GM21390 (cell line): ENCODE results near the gene ZNF527.
A peak's percentile ranks its signal among the peaks of the same experiment; 100 is the strongest.
"Not testable (repeated sequence)": the region's sequence is repeated elsewhere in the genome, so short reads cannot be mapped to it uniquely, and the experiment has no call there.

Source experiments
- ATAC-seq: cut with Tn5 transposase; IDR thresholded peaks from one replicate; pipeline ENCODE4 v1.9.1; 2021; ENCODE audit not compliant: unreplicated experiment

Gene ZNF527

DNA sequence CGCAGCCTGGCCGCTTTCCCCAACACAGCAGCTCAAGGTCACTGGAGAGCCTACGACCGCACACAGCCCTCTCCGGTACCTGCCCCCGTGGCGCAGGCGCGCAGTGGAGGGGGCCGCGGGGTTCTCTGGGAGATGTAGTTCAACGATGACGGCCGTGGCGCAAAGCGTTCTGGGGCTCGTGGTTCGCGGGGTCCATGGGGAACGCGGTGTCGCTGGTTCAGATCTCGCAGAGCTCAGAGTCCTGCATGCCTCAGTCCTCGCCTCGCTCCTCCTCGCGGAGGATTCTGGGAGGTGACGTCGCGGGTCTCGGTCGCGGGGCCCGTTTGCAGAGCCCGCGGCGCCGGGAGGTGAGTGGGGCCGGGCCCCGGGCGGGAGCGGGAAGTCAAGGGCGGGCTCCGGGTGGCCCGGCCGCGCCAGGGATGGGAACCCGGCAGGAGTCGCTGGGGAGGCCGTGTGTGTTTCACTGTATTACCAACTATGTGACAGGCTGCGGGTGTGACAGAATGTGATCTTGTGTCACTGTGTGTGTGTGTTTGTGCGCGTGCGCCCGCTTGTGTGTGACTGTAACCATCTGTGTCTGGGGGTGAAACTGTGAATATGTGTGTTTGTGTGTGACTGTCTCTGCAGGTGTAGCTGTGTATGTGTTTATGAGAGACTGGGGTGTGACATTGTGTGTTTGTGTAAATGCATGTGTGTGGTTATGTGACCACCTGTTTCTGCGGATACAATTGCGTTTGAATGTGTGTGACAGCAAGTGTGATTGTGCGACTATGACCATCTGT, at the start of gene ZNF527:
Gene ZNF527 (plus strand): TSS at position 220 of the 782 bp plus-strand sequence. CDS start 3,100 bp downstream, outside the sequence.
- peak; percentile 94 for ATAC-seq

DNA sequence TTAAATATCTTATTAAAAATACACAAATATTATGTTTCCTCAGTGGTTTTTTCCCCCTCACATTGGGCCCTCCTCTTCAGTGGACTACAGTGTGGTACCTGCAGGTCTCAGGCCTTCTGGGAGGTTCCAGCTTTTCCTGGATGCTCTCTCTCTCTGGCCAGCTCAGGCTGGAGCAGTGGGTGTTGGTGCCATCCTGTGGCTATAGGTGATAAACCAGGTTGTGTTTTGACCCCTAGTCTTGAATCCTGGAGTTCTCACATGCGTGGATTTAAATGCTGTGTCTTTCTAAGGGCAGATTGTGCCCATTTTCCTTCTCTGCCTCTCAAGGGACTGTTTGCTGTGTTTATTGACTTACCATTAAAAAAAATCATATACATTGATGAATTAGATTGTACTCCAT, 41.2 kb upstream of the ZNF527 start:
- no peak for ATAC-seq

DNA sequence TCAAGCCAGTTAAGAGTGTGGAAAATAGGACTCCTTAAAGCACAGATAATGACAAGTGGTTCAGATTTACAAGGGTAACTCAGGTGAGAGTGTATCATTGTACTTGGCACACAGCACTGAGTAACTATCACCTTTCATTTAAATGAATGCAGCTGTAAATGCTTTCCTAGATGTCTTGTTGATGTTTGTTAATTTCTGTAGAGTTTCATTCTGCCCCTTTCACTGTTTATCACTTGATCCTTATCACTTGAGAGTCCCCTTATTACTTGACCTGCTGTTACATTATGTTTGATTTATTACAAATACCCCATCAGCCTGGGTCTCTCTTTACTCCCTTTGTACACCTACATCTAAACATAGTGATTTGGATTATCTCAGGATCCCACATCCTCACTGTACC, 38.1 kb upstream of the ZNF527 start:
- no peak for ATAC-seq

DNA sequence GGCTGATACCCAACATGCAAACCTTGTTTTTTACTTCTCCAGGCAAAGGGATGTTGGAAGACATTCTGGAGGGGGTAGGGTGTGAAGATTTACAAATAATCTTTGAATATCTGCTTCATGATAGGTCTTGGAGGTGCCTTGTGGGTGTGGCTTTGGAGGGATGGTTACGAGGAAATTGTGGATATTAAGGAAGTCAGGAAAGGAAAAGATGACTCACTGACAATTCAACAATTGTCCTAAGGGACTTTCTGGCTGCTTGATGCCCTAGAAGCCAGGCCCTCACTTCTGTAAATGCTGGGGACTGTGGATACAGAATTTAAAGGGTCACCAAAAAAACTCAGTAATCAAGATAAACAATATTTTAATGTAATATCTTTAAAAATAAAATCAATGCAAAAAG, 37.4 kb upstream of the ZNF527 start:
- no peak for ATAC-seq

DNA sequence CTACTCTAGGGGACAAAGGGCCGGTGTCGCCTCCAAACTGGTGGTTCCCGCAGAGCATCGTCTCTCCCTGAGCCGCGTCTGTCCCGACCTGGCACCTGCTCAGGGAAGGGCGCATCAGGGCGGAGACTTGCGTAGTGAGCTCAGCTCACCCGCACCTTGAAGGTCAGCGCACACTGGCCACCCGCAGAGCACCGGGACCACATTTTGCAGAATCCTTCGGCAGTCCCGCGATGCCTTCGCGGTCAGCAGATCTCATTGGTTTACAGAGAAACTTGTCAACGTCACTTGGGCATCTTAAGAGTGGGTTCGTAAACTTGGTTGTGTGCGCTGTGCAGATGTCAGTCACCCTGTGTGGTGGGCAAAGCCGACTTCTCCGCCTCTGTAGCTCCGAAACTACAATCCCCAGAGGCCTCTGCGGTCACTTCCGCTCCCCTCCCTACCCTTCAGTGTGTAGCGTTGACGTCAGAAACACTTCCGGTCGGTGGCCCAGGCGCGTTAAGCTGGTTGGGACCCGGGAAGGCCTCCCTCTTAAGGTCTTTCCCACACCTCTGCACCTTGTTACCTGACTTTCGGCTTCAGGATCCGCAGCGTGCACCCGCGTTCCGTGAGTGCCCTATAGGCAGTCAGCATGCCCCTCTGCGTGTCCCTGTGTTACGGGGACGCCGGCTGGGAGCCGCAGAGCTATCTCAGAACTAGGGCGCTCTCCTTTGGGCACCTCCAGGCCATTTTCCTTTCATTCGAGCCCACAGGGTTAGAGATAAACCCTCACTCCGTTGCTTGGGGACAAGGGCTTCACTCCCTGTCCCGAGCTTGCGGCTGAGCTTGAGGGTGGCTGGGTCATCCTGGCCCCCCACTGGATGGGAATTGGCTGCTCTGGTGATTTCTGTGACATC, 36.5 kb upstream of the ZNF527 start:
- ATAC-seq = peak; percentile 81

DNA sequence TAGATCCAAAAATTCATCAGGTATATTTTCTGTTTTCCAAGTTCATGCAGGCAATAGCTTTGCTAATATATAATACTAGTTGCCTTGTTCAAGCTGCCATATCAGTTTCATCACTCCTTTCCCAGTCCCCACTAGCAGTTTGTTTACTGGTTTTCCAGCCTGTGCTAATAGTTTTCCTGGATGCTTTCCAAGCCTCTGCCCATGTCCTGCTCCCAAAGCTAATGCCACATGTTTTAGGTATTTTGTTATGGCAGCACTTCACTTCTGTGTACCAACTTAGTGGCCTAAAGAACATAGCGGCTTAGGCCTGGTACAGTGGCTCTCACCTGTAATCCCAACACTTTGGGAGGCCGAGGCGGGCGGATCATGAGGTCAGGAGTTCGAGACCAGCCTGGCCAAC, 28.1 kb upstream of the ZNF527 start:
- ATAC-seq = no peak

DNA sequence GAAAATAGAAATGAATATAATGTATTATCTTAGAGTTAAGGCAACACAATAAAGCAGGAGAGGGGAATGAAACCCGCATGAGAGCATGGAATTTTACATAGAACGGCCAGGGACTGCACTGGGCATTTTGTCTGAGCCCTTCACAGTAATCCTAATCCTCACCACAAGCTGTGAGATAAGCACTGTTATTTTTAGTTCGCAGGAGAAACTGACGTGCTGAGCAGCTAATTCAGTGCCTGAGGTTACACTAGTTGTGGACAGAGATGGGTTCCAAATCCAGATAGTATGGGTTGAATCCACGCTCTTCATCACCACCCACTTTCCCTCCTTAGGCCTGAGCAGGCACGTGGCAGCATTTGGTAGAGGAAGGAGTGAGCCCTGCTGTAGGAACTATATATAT, 24.8 kb upstream of the ZNF527 start:
- ATAC-seq = no peak

DNA sequence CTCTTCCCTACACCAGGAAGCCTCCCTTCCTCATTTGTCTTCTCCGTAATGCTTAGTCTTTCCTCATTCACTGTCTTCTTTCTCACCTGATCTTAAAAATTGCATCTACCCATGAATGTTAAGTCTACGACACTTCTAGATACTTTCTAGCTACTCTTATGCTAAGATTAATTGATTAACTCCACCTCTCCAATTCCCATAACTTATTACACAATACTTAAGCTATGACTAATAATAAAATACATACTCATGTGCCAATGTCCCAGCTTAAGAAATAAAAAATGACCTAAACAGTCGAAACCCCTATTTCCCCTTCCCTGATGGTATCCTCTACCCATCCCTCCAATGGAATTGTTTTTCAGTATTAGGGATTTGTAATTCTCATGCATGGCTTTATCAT, 22.8 kb upstream of the ZNF527 start:
- ATAC-seq = no peak

DNA sequence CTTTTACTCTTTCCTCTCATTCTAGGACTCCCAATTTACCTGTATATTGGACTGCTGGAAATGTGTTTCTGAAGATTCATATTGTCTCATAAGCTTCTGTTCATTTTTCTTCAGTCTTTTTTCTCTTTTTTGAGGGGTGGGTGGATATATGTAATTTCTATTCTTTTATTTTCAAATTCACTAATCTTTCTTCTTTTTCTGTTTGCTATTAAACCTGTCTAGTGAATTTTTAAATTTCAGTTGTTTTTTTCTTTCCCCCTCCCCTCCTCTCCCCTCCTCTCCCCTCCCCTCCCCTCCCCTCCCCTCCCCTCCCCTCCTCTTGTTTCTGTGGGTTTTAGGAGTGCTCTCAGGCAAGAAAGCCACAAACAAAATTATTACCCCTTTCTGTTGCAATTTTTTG, 16.9 kb upstream of the ZNF527 start:
- ATAC-seq = no peak

DNA sequence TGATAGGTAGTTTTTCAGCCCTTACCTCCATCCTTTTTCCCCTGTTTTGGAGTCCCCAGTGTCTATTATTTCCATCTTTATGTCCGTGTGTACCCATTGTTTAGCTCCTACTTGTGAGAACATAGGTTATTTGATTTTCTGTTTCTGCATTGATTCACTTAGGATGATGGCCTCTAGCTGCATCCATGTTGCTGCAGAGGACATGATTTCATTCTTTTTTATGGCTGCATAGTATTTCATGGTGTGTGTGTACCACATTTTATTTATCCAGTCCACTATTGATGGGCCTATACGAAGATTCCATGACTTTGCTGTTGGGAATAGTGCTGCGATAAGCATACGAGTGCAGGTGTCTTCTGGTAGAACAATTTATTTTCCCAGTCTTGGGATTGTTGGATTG, 15.0 kb upstream of the ZNF527 start:
- no peak for ATAC-seq

DNA sequence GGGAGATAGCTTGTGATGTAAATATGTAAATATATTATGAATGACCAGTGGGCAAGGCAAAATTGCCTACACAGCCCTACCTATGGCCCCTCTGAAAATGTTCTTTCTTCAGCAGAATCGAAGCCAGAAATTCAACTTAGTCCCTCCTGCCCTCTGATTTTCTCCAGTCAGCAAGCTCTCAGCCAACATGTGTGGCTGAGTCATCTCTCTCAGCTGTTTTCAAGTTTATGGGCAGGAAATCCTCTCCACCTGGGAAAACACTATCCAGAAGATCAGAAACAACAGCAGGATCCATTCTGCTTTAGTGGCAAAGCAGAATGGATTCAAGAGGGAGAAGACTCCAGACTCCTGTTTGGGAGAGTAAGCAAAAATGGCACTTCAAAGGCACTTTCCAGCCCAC, 8.9 kb upstream of the ZNF527 start:
- no peak for ATAC-seq

DNA sequence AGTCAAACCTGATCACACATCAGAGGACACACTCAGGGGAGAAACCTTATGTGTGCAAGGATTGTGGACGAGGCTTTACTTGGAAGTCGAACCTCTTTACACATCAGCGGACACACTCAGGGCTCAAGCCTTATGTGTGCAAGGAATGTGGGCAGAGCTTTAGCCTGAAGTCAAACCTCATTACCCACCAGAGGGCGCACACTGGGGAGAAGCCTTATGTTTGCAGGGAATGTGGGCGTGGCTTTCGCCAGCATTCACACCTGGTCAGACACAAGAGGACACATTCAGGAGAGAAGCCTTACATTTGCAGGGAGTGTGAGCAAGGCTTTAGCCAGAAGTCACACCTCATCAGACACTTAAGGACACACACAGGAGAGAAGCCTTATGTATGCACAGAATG, 8.2 kb upstream of the ZNF527 start:
- no peak for ATAC-seq

DNA sequence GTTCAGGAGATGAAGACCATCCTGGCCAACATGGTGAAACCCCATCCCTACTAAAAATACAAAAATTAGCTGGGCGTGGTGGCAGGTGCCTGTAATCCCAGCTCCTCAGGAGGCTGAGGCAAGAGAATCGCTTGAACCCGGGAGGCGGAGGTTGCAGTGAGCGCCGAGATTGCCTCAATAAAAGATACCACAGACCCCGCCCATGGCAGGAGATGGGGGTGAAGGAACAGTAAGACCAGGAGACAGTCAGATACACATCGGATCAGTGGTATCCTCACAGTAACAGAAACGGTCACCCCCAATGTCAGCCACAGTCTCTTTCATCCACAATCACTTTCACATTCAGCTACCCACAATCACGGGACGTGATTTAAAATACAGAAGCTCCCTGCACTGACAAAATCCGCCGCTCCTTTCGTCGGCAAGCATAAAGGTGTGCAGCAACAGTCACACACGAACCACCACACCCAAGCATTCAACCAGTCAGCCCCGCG, 466 bp upstream of the ZNF527 start:
- peak; percentile 23 for ATAC-seq

DNA sequence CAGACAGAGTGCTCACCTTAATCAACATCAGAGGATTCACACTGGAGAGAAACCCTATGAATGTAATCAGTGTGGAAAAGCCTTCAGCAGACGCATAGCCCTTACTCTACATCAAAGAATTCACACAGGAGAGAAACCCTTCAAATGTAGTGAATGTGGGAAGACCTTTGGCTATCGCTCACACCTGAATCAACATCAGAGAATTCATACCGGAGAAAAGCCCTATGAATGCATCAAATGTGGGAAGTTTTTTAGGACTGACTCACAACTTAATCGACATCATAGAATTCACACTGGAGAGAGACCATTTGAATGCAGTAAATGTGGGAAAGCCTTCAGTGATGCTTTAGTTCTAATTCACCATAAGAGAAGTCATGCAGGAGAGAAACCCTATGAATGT, 18.3 kb downstream of the ZNF527 start:
- no peak for ATAC-seq

DNA sequence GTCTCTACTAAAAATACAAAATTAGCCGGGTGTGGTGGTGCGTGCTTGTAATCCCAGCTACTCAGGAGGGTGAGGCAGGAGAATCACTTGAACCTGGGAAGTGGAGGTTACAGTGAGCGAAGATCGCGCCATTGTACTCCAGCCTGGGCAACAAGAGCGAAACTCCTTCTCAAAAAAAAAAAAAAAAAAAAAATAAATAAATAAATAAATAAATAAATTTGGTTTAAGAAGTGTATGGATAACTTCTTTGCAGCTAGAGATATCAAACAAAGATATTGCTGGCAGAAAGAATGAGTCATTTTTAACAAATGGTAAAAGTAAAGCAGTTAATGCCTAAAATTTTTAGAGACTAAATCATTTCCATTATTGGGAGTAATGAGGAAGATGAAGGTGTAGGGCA, 20.5 kb downstream of the ZNF527 start:
- ATAC-seq = not testable (repeated sequence)

DNA sequence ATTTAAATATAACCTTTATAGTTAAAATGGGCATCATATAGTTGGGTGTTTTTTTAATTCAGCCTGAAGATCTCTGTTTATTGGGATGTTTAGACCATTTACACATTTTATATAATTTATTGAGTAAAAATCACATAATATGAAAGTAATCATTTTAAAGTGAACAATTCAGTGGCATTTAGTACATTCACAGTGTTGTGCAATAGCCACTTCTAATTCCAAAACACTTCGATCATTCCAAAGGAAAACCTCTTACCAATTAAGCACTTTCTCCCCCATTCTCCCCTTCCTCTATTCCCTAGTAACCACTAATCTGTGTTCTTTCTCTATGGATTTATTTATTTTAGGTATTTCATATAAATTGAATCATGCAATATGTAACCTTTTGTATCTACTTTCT, 30.2 kb downstream of the ZNF527 start:
- no peak for ATAC-seq

DNA sequence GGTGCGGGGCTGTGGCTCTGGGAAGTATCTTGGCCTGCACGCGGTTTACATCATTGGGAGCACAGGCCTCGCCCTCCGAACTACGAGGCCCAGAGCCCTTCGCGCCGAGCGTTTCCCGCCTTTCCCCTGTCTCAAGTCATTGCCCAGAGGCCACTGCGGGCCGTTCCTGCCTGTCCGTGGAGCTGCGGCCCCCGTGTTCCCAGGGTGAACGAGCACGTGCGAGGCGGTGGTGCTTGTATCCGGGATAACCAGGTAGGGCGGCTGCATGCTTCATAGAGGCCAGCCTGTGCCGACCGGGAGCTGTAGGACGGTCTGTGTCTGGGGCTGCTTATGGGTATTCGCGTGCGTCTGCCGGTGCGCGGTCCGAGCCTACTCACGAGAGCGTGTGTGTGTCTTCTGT, 32.5 kb downstream of the ZNF527 start:
- no peak for ATAC-seq

DNA sequence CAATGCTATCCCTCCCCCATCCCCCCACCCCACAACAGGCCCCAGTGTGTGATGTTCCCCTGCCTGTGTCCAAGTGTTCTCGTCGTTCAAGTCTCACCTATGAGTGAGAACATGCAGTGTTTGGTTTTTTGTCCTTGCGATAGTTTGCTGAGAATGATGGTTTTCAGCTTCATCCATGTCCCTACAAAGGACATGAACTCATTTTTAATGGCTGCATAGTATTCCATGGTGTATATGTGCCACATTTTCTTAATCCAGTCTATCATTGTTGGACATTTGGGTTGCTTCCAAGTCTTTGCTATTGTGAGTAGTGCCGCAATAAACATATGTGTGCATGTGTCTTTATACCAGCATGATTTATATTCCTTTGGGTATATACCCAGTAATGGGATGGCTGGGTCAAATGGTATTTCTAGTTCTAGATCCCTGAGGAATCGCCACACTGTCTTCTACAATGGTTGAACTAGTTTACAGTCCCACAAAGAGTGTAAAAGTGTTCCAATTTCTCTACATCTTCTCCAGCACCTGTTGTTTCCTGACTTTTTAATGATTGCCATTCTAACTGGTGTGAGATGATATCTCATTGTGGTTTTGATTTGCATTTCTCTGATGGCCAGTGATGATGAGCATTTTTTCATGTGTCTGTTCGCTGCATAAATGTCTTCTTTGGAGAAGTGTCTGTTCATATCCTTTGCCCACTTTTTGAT, 35.4 kb downstream of the ZNF527 start:
- ATAC-seq = not testable (repeated sequence)

DNA sequence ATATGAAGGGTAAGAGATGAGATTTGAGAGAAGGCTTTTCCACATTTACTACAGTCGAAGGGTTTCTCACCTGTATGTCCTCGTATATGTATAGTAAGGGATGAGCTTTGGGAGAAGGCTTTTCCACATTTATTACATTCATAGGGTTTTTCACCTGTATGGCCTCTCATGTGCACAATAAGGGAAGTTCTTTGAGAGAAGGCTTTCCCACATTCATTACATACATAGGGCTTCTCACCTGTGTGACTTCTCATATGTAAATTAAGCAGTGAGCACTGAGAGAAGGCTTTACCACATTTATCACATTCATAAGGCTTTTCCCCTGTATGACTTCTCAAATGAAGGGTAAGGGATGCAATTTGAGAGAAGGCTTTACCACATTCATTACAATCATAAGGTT, 41.8 kb downstream of the ZNF527 start:
- ATAC-seq = no peak

DNA sequence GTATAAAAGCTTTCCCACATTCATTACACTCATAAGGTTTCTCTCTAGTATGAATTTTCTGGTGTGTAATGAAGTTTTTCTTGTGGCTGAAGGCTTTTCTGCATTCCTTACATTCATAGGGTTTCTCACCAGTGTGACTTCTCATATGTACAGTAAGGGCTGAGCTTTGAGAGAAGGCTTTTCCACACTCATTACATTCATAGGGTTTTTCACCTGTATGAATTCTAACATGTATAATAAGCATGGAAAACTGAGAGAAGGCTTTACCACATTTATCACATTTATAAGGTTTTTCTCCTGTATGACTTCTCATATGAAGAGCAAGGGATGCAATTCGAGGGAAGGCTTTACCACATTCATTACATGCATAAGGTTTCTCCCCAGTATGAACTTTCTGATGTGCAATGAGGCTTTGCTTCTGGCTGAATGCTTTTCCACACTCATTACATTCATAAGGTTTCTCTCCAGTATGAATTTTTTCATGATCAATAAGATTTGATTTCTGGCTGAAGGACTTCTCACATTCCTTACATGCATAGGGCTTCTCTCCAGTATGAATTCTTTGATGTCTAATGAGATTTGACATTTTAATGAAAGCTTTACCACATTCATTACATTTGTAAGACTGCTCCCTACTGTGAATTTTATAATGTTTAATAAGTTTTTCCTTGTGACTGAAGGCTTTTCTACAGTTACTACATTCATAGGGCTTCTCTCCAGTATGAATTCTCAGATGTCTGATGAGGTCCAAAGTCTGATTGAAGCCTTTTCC, 42.6 kb downstream of the ZNF527 start:
- no peak for ATAC-seq
